Duodenal mucosa (tissue), 2 donors: ENCODE results near the gene NRXN2.
"Not testable (repeated sequence)": the region's sequence is repeated elsewhere in the genome, so short reads cannot be mapped to it uniquely, and the experiment has no call there.

Experiments used
- H3K27ac ChIP-seq: one replicate; pipeline ENCODE4 v1.7.0; 2013; ENCODE audit warnings: low read depth, low read length
- H3K27me3 ChIP-seq, 2 donors: one replicate each; pipeline ENCODE4 v1.7.0; 2013; ENCODE audit warnings: low read length in 2 of 2, control low read depth in 1 of 2; ENCODE audit not compliant: insufficient read depth in 2 of 2, control insufficient read depth in 1 of 2
- H3K36me3 ChIP-seq, 2 donors: one replicate each; pipeline ENCODE4 v1.7.0; 2013; ENCODE audit warnings: low read length in 2 of 2, control low read depth in 1 of 2; ENCODE audit not compliant: insufficient read depth in 2 of 2, control insufficient read depth in 1 of 2
- H3K4me1 ChIP-seq, 2 donors: one replicate each; pipeline ENCODE4 v1.7.0; 2013; ENCODE audit warnings: low read length in 2 of 2, control low read depth in 1 of 2; ENCODE audit not compliant: insufficient read depth in 2 of 2, control insufficient read depth in 1 of 2
- H3K4me3 ChIP-seq, 2 donors: one replicate each; pipeline ENCODE4 v1.7.0; 2013; ENCODE audit warnings: low read length in 2 of 2, low read depth in 1 of 2
- H3K9ac ChIP-seq, 2 donors: one replicate each; pipeline ENCODE4 v1.7.0; 2013; ENCODE audit warnings: low read length in 2 of 2, low read depth in 1 of 2
- H3K9me3 ChIP-seq, 2 donors: one replicate each; pipeline ENCODE4 v1.7.0; 2013; ENCODE audit warnings: low read length in 2 of 2, control low read depth in 1 of 2; ENCODE audit not compliant: control insufficient read depth in 1 of 2

NRXN2 gene

DNA sequence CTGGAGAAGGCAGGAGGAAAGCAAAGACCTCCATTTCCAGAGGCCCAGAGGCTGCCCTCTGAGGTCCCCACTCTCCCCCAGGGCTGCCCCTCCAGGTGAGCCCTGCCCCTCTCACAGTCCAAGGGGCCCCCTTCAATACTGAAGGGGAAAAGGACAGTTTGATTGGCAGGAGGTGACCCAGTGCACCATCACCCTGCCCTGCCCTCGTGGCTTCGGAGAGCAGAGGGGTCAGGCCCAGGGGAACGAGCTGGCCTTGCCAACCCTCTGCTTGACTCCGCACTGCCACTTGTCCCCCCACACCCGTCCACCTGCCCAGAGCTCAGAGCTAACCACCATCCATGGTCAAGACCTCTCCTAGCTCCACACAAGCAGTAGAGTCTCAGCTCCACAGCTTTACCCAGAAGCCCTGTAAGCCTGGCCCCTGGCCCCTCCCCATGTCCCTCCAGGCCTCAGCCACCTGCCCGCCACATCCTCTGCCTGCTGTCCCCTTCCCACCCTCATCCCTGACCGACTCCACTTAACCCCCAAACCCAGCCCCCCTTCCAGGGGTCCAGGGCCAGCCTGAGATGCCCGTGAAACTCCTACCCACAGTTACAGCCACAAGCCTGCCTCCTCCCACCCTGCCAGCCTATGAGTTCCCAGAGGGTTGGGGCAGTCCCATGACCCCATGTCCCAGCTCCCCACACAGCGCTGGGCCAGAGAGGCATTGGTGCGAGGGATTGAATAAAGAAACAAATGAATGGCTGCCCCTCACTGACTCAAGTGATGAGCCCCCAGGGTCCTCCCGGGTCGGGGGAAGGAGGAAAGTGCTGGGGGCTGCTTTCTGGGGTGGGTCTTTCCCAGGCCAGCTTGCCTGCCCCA is 121.2 kb downstream of the NRXN2 start:
- no peak overlapping the region for H3K9ac ChIP-seq
- no peak overlapping the region for H3K4me3 ChIP-seq
- no peaks in the 10 kb centered on the region for H3K9me3 ChIP-seq
- H3K36me3 ChIP-seq: no peaks in the 10 kb centered on the region
- H3K27ac ChIP-seq: no peak overlapping the region
- no peaks in the 10 kb centered on the region for H3K4me1 ChIP-seq
- no peaks in the 10 kb centered on the region for H3K27me3 ChIP-seq

GRCh38 chr11:64600281-64600992 is 122.6 kb downstream of the NRXN2 start:
- Histone ChIP-seq H3K27ac (no peak overlapping the region), H3K27me3 (no peaks in the 10 kb centered on the region), H3K36me3 (no peaks in the 10 kb centered on the region), H3K4me1 (no peaks in the 10 kb centered on the region), H3K9me3 (peaks cover 0 to 6% of the 10 kb centered on the region in 2 donors), H3K4me3 (no peak overlapping the region), H3K9ac (no peak overlapping the region)

GRCh38 chr11:64599698-64600211 is 123.2 kb downstream of the NRXN2 start:
- Histone ChIP-seq H3K4me3 (no peak overlapping the region), H3K27ac (no peak overlapping the region), H3K27me3 (no peaks in the 10 kb centered on the region), H3K9ac (no peak overlapping the region), H3K4me1 (no peaks in the 10 kb centered on the region), H3K9me3 (peaks cover 0 to 6% of the 10 kb centered on the region in 2 donors), H3K36me3 (no peaks in the 10 kb centered on the region)

- H3K9ac ChIP-seq: no peak overlapping the region
- H3K27me3 ChIP-seq: no peaks in the 10 kb centered on the region
- no peak overlapping the region for H3K27ac ChIP-seq
- H3K9me3 ChIP-seq: peaks cover 0 to 6% of the 10 kb centered on the region in 2 donors
- H3K4me1 ChIP-seq: no peaks in the 10 kb centered on the region
- no peaks in the 10 kb centered on the region for H3K36me3 ChIP-seq
- no peak overlapping the region for H3K4me3 ChIP-seq
Observed at GRCh38 chr11:64598797-64599697, 124.0 kb downstream of the NRXN2 start.

GRCh38 chr11:64598106-64598796 is 124.7 kb downstream of the NRXN2 start:
- Histone ChIP-seq H3K36me3 (no peaks in the 10 kb centered on the region), H3K9ac (no peak overlapping the region), H3K4me3 (no peak overlapping the region), H3K4me1 (no peaks in the 10 kb centered on the region), H3K27me3 (no peaks in the 10 kb centered on the region), H3K27ac (no peak overlapping the region), H3K9me3 (peaks cover 0 to 6% of the 10 kb centered on the region in 2 donors)

GRCh38 chr11:64597671-64598101 is 125.3 kb downstream of the NRXN2 start:
- Histone ChIP-seq H3K36me3 (no peaks in the 10 kb centered on the region), H3K27me3 (no peaks in the 10 kb centered on the region), H3K4me1 (no peaks in the 10 kb centered on the region), H3K9me3 (peaks cover 0 to 6% of the 10 kb centered on the region in 2 donors), H3K4me3 (no peak overlapping the region), H3K27ac (no peak overlapping the region), H3K9ac (no peak overlapping the region)

GRCh38 chr11:64595922-64596321 is 127.1 kb downstream of the NRXN2 start:
- not testable (repeated sequence) for H3K9me3 ChIP-seq, H3K9ac ChIP-seq, H3K27me3 ChIP-seq

GRCh38 chr11:64594159-64594939 is 128.6 kb downstream of the NRXN2 start:
- Histone ChIP-seq H3K9me3 (peaks cover 0 to 6% of the 10 kb centered on the region in 2 donors), H3K36me3 (no peaks in the 10 kb centered on the region), H3K4me3 (no peak overlapping the region), H3K27me3 (no peaks in the 10 kb centered on the region), H3K27ac (no peak overlapping the region), H3K9ac (no peak overlapping the region), H3K4me1 (no peaks in the 10 kb centered on the region)

More at GRCh38 chr11:64595922-64596321, 127.1 kb downstream of the NRXN2 start:
- not testable (repeated sequence) for H3K4me3 ChIP-seq, H3K27ac ChIP-seq, H3K4me1 ChIP-seq, H3K36me3 ChIP-seq
